Retinal pigment epithelial cell (primary cell): ENCODE measurements around the gene SELL.

Experiments used
- DNase-seq: peaks from one replicate; pipeline ENCODE4 v3.0.0-alpha.2; 2010; ENCODE audit warnings: low read depth
- H3K4me3 ChIP-seq: 2 replicates; pipeline ENCODE4 v1.5.1; 2011; ENCODE audit warnings: mild to moderate bottlenecking, low read length, control low read depth, moderate library complexity
- TF ChIP-seq, protein P1 (sequence below): conservative IDR thresholded peaks from 2 replicates; pipeline ENCODE4 v1.5.1; 2011; ENCODE audit warnings: low read depth, low read length, control low read depth, inconsistent platforms

SELL gene

DNA sequence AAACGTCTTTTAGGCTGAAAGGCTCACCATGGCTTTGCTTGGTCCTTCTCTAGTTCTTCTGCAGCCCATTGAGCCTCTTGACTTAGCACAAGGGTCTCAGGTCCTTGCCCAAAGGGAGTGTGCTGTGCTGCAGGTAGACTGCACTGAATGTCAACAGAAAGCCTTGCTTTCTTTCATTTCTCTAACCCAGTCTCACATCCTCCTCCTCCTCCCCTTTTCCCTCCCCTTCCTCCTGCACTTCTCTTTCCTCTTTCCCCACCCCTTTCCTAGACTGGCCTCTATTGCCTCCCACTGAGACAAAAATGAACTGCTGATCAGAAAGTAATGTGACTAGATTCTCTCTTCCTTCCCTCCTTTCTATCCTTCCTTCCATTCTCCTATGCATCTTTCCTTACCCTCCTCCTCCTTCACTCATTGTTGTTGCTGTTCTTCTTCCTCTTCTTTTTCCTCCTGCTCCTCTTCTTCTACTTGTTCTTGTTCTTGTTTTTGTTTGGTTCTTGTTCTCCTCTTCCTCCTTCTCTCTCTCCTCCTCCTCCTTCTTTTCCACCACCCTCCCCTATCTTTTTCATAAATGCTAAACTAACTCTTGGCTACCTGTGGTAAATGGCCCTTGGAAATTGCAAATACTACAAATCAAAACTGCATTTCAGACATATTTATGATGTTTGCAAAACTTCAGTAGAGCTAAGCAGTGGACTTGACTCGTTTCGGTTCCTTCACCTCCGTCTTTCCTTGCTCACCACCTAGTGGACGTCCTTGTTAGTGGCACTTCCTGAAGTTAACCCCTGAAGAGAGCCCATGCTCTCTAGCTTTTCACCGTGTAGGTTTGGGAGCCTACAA lies at the start of gene SELL:
Gene SELL (minus strand): TSS at position 152 of the 840 bp plus-strand sequence. CDS start 122 bp downstream, at position 30.
- peak; percentile 23 for DNase-seq
- TF ChIP-seq, protein P1, sequence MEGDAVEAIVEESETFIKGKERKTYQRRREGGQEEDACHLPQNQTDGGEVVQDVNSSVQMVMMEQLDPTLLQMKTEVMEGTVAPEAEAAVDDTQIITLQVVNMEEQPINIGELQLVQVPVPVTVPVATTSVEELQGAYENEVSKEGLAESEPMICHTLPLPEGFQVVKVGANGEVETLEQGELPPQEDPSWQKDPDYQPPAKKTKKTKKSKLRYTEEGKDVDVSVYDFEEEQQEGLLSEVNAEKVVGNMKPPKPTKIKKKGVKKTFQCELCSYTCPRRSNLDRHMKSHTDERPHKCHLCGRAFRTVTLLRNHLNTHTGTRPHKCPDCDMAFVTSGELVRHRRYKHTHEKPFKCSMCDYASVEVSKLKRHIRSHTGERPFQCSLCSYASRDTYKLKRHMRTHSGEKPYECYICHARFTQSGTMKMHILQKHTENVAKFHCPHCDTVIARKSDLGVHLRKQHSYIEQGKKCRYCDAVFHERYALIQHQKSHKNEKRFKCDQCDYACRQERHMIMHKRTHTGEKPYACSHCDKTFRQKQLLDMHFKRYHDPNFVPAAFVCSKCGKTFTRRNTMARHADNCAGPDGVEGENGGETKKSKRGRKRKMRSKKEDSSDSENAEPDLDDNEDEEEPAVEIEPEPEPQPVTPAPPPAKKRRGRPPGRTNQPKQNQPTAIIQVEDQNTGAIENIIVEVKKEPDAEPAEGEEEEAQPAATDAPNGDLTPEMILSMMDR, result peak; percentile 93
- H3K4me3 ChIP-seq, result no peak within 1 kb of the TSS

DNA sequence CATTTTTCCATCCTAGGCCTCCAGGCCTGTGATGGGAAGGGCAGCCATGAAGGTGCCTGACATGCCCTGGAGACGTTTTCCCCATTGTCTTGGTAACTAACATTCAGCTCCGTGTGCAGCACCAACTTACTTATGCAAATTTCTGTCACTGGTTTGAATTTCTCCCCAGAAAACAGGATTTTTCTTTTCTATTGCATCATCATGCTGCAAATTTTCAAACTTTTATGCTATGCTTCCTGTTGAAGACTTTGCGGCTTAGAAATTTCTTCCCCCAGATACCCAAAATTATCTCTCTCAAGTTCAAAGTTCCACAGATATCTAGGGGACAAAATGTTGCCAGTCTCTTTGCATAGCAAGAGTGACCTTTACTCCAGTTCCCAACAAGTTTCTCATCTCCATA lies 47.6 kb upstream of the SELL start:
- H3K4me3 ChIP-seq, result no peak overlapping the region
- no peak for DNase-seq

DNA sequence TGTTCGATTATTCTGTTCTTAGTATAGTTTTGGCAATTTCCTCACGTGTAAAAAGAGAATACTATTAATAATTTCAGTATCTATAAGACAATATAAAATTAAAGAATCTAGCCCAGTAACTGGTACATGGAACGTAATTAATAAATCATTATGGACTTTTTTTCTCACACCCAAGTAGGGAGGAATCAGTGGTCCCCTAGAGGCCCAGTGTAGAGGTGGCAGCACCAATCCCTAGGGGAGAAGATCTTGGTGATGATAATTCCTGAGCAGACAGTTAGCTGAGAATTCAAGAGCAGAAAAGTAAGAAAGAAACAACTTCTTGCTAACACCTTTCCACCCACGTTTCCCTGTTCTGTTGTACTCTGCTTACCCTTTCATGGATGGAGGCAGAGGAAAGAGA lies 42.1 kb upstream of the SELL start:
- TF ChIP-seq, protein P1, result no peak
- DNase-seq, result no peak
- no peak overlapping the region for H3K4me3 ChIP-seq

More for the DNA sequence above, 47.6 kb upstream of the SELL start:
- TF ChIP-seq, protein P1, result no peak

DNA sequence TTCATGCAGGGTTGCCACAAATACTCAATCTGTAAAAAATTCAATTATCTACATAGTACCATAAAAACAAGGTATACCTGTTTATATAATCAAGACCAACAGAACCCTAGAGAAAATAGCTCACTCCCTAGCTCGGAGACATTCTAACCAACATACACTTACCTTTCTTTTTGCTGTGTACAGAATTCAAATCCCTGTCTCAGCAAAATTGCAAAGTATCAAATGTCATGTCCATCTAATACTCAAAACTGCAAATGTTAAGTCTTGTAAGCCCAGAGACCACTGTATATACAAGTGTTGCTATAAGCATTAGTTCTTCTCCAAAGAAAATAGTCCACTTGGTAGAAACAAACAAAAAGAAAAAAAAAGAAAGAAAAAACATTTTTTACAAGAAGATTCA lies 38.6 kb upstream of the SELL start:
- TF ChIP-seq, protein P1, result no peak
- H3K4me3 ChIP-seq, result no peak overlapping the region
- no peak for DNase-seq

DNA sequence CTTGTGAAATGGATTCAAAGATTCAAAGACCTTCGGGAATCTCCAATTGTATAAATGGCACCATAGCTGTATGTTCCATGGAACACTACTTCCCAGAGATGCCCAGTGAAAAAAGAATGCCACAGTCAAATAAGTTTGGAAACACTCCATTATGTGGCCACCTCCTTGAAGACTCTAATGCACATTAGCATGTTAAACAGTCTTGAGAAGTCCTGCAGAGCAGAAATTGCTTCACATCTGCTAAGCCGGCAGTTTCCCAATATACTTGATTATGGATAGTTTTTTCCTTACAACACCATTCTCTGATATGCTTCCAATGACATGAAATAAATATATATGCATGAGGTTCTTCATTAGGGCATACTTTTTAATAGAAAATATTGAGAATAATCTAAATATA lies 35.1 kb upstream of the SELL start:
- DNase-seq, result no peak
- no peak overlapping the region for H3K4me3 ChIP-seq
- TF ChIP-seq, protein P1, result no peak

DNA sequence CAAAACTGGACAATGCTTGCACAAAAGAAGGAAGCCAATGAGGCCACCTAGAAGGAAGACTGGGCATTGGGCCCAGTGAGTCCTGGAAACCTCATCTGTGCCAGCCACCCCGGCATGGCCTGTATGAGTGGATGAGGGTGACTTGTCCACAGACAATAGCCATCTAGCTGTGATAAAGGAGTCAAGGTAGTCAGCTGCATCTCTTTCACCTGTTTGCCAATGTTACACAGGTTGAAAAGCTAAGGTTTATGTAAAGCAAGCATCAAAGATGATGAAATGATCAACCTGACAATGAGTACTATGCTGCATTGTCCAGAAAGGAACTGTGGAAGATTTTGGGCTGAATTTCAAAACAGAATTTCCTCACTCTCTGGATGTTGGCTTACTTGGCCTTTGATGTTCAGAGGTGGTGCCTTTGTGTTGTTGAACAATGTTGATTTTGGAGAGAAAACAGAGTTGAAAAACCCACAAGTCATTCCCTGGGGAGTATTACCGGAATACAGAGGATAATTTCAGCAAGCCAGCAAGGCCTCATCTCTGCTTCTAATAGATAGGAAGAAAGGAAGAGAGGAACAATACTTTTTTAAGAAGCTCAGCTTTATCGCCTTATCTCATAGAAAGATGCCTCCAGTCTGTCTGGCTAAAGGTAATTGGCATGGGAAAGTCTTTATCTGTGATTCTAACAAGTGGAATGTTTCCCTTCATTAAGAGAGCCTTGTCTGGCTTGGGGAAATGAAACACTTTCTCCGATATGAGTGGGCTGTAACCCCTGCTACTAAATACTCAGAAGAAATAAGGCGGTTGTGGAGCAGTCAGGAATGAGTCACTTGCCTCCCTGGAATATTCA lies 33.8 kb upstream of the SELL start:
- H3K4me3 ChIP-seq, result no peak overlapping the region
- no peak for DNase-seq
- TF ChIP-seq, protein P1, result no peak
